HCT116 (cell line): Measurements from ENCODE around the gene ANKRD22. TPM values are rescaled to one million over a fixed set of nuclear protein-coding genes. Genes with fewer than 3 reads are reported as not detected.

Source experiments
- ATAC-seq: fragments of 200-7000 bp; cut with Tn5 transposase; 2 replicates; pipeline ENCODE4 v1.9.1; 2020; ENCODE audit warnings: mild to moderate bottlenecking, moderate library complexity
- BruUV-seq: library from RNA; stranded (reverse); fragments of 400-500 nt; replicated peaks from 2 replicates; lab custom pipeline; 2021; lab: Mats Ljungman, UMichigan
- CTCF ChIA-PET: fragments of 300-600 bp; sonication (Branson Sonifier 250); formaldehyde crosslinking; loops from one replicate; lab custom pipeline; 2021; ENCODE audit warnings: antibody characterized with exemption; lab: Charles Lee
- POLR2A ChIA-PET: fragments of 300-600, 350-600 bp; sonication (Branson Sonifier 250); formaldehyde crosslinking; loops from one replicate; lab custom pipeline; 2021; ENCODE audit warnings: antibody characterized with exemption; lab: Charles Lee
- RAD21 ChIA-PET, 2 experiments: fragments of 300-600 bp; sonication (Branson Sonifier 250); formaldehyde crosslinking; loops; one replicate each; lab custom pipeline; 2023; ENCODE audit warnings: low total read pairs in 2 of 2; ENCODE audit not compliant: uncharacterized antibody in 2 of 2, unreplicated experiment in 2 of 2, low non-redundant PET in 1 of 2; lab: Charles Lee
- DNase-seq: peaks from one replicate; pipeline ENCODE4 v3.0.0-alpha.2; 2010; ENCODE audit warnings: low read depth, low spot score
- H2AFZ ChIP-seq: fragments of 200-600 bp; shearing (Covaris generic), sonication (generic); 2 replicates; pipeline ENCODE4 v1.6.1; 2017; ENCODE audit warnings: low read depth, mixed run types, mixed read lengths, antibody characterized with exemption, low read length; ENCODE audit not compliant: poor library complexity, severe bottlenecking
- H3K27ac ChIP-seq: 2 replicates; pipeline ENCODE4 v1.5.1; 2012; ENCODE audit warnings: low read depth, low read length
- H3K27me3 ChIP-seq: fragments of 200-600 bp; sonication (generic); 2 replicates; pipeline ENCODE4 v1.6.1; 2016; ENCODE audit warnings: mixed run types, low read length, mixed read lengths; ENCODE audit not compliant: insufficient read depth
- H3K36me3 ChIP-seq, 2 experiments: fragments of 200-500 bp in 1 of 2; fragments of 200-600 bp in 1 of 2; sonication (Bioruptor generic) in 1 of 2; sonication (generic) in 1 of 2; 2 replicates each; pipeline versions ENCODE4 v1.5.1 to v1.6.1; 2014 to 2016; ENCODE audit warnings: low read length in 2 of 2, inconsistent platforms in 1 of 2, mixed read lengths in 1 of 2, mixed run types in 1 of 2; ENCODE audit not compliant: insufficient read depth in 2 of 2, control insufficient read depth in 1 of 2
- H3K4me1 ChIP-seq, 2 experiments: fragments of 200-600 bp in 1 of 2; sonication (generic) in 1 of 2; 2 replicates each; pipeline versions ENCODE4 v1.5.1 to v1.6.1; 2012 to 2017; ENCODE audit warnings: low read length in 2 of 2, inconsistent platforms in 1 of 2, mild to moderate bottlenecking in 1 of 2, mixed read lengths in 1 of 2, mixed run types in 1 of 2, moderate library complexity in 1 of 2; ENCODE audit not compliant: insufficient read depth in 2 of 2, control insufficient read depth in 1 of 2
- H3K4me2 ChIP-seq: fragments of 200-600 bp; sonication (generic); 2 replicates; pipeline ENCODE4 v1.6.1; 2017; ENCODE audit warnings: mixed run types, low read length, mixed read lengths
- H3K4me3 ChIP-seq, 2 experiments: fragments of 200-600 bp in 1 of 2; sonication (generic) in 1 of 2; replicated peaks in 1 of 2; 2 replicates each; pipeline ENCODE4 v1.5.1; 2011 to 2016; ENCODE audit warnings: low read length in 2 of 2, control low read depth in 1 of 2, low read depth in 1 of 2, mild to moderate bottlenecking in 1 of 2, mixed read lengths in 1 of 2, mixed run types in 1 of 2
- H3K79me2 ChIP-seq: fragments of 200-600 bp; sonication (generic); 2 replicates; pipeline ENCODE4 v1.6.1; 2017; ENCODE audit warnings: mild to moderate bottlenecking, mixed run types, low read length, moderate library complexity, mixed read lengths; ENCODE audit not compliant: insufficient read depth
- H3K9ac ChIP-seq: fragments of 200-600 bp; sonication (generic); 2 replicates; pipeline ENCODE4 v1.6.1; 2016; ENCODE audit warnings: low read length, mixed read lengths
- H3K9me2 ChIP-seq: fragments of 200-600 bp; sonication (generic), shearing (Covaris generic); 2 replicates; pipeline ENCODE4 v1.6.1; 2017; ENCODE audit warnings: mixed run types, mild to moderate bottlenecking, moderate library complexity; ENCODE audit not compliant: insufficient read depth
- H3K9me3 ChIP-seq, 2 experiments: fragments of 200-500 bp in 1 of 2; fragments of 200-600 bp in 1 of 2; sonication (Bioruptor generic) in 1 of 2; sonication (generic) in 1 of 2; 2 replicates each; pipeline ENCODE4 v1.6.1; 2014 to 2017; ENCODE audit warnings: low read length in 2 of 2, mixed read lengths in 2 of 2, inconsistent platforms in 1 of 2, low read depth in 1 of 2, mild to moderate bottlenecking in 1 of 2, mixed run types in 1 of 2, moderate library complexity in 1 of 2; ENCODE audit not compliant: control insufficient read depth in 1 of 2, insufficient read depth in 1 of 2
- H4K20me1 ChIP-seq: fragments of 200-600 bp; sonication (generic), shearing (Covaris generic); 2 replicates; pipeline ENCODE4 v1.6.1; 2017; ENCODE audit warnings: mixed run types, mild to moderate bottlenecking, moderate library complexity; ENCODE audit not compliant: insufficient read depth
- ATF3 ChIP-seq: IDR thresholded peaks from 2 replicates; pipeline ENCODE4 v1.6.1; 2012
- CEBPB ChIP-seq: IDR thresholded peaks from 2 replicates; pipeline ENCODE4 v1.6.1; 2012; ENCODE audit warnings: low read depth
- EGR1 ChIP-seq: IDR thresholded peaks from 2 replicates; pipeline ENCODE4 v1.6.1; 2012; ENCODE audit warnings: low read depth
- ELF1 ChIP-seq: IDR thresholded peaks from 2 replicates; pipeline ENCODE4 v1.6.1; 2012; ENCODE audit warnings: low read depth, borderline replicate concordance
- EZH2 ChIP-seq: fragments of 200-600 bp; sonication (generic); IDR thresholded peaks from 2 replicates; pipeline ENCODE4 v1.6.1; 2017; ENCODE audit warnings: antibody characterized with exemption, mixed run types
- FOSL1 ChIP-seq: IDR thresholded peaks from 2 replicates; pipeline ENCODE4 v1.6.1; 2012; ENCODE audit warnings: low read depth
- JUND ChIP-seq: IDR thresholded peaks from 2 replicates; pipeline ENCODE4 v1.6.1; 2012
- POLR2A ChIP-seq: IDR thresholded peaks from 2 replicates; pipeline ENCODE4 v1.7.0; 2011; ENCODE audit warnings: borderline replicate concordance; ENCODE audit not compliant: insufficient read depth, insufficient read length; ENCODE audit errors: extremely low read depth
- POLR2AphosphoS5 ChIP-seq: IDR thresholded peaks from 2 replicates; pipeline ENCODE4 v1.6.1; 2011; ENCODE audit warnings: mild to moderate bottlenecking, low read depth, low read length, moderate library complexity
- RAD21 ChIP-seq: IDR thresholded peaks from 2 replicates; pipeline ENCODE4 v1.6.1; 2012; ENCODE audit warnings: low read depth, mild to moderate bottlenecking
- SIN3A ChIP-seq: IDR thresholded peaks from 2 replicates; pipeline ENCODE4 v1.6.1; 2012; ENCODE audit warnings: low read depth
- SP1 ChIP-seq: IDR thresholded peaks from 2 replicates; pipeline ENCODE4 v1.6.1; 2012; ENCODE audit warnings: low read depth
- YY1 ChIP-seq: IDR thresholded peaks from 2 replicates; pipeline ENCODE4 v1.6.1; 2011; ENCODE audit warnings: low read length, low read depth, moderate library complexity, mild to moderate bottlenecking; ENCODE audit not compliant: insufficient replicate concordance; ENCODE audit errors: extremely low read depth
- ZFX ChIP-seq: fragments of 450-650 bp; IDR thresholded peaks from 2 replicates; pipeline ENCODE4 v1.6.1; 2017
- intact Hi-C: fragments of 100-400 bp; cut with micrococcal nuclease; formaldehyde crosslinking; loops from 2 replicates; pipeline ENCODE4 v1.10.0; 2022
- total RNA-seq: library from RNA; stranded (reverse); gene quantifications from one replicate; pipeline ENCODE4 v1.2.1, GENCODE V29; 2021; ENCODE audit not compliant: unreplicated experiment
- TF ChIP-seq, protein P1 (sequence below): IDR thresholded peaks from 2 replicates; pipeline ENCODE4 v1.6.1; 2011; ENCODE audit warnings: mild to moderate bottlenecking, low read length, moderate library complexity; ENCODE audit not compliant: insufficient replicate concordance; ENCODE audit errors: extremely low read depth
- TF ChIP-seq, protein P2 (sequence below), 3 experiments: fragments of 200-600 bp in 1 of 3; sonication (generic) in 1 of 3; IDR thresholded peaks in 2 of 3; conservative IDR thresholded peaks in 1 of 3; 2 replicates each; pipeline ENCODE4 v1.5.1; 2012 to 2017; ENCODE audit warnings: low read depth in 2 of 3, low read length in 2 of 3, antibody characterized with exemption in 1 of 3, borderline replicate concordance in 1 of 3, control low read depth in 1 of 3, mild to moderate bottlenecking in 1 of 3, mixed read lengths in 1 of 3, mixed run types in 1 of 3, moderate library complexity in 1 of 3; ENCODE audit not compliant: insufficient read depth in 1 of 3

ANKRD22 gene
- total RNA-seq, 1 experiment from 2014 or later = 2.3 TPM

DNA sequence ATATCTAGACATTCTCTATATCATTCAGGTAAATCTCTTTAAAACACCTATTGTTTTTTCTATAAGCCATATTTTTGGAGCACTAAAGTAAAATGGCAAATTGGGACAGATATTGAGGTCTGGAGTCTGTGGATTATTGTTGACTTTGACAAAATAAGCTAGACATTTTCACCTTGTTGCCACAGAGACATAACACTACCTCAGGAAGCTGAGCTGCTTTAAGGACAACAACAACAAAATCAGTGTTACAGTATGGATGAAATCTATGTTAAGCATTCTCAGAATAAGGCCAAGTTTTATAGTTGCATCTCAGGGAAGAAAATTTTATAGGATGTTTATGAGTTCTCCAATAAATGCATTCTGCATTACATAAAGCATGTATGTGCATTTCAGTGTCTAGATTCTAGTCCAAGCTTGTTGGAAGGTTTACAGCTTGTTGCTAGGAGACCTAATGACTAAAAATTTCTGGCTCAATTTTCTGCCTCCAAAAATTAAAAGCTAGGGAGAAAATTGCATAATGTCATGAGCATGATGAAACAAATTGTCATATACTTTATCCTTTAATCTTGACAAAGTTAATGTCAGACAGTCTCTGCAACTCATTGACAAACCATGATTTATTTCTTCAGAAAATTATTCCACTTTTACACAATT is 30.8 kb downstream of the ANKRD22 start:
- H3K27ac ChIP-seq = no peak overlapping the region
- H3K9ac ChIP-seq = no peak overlapping the region
- no peaks in the 10 kb centered on the region for H3K27me3 ChIP-seq
- no peaks in the 10 kb centered on the region for H3K9me2 ChIP-seq
- intact Hi-C loops = no loop called here
- no peaks in the 10 kb centered on the region for H4K20me1 ChIP-seq
- DNase-seq (no peak), ATAC-seq (no peak)
- no peaks in the 10 kb centered on the region for H3K9me3 ChIP-seq
- H3K4me1 ChIP-seq = no peaks in the 10 kb centered on the region
- ChIA-PET POLR2A (no interaction called here), CTCF (interaction anchor here (0.6 to 1.8 kb wide), 5 partner anchors 10 to 256 kb away, joined by 3 to 7 read pairs (median 3); no protein-coding TSS in a partner anchor), RAD21 (no interaction called here)
- no peak overlapping the region for H3K4me3 ChIP-seq
- TF ChIP-seq JUND = no peak
- no peak for TF ChIP-seq POLR2A
- TF ChIP-seq YY1 = no peak
- no peak for TF ChIP-seq ATF3
- TF ChIP-seq EGR1 = no peak
- no peak for TF ChIP-seq ELF1
- TF ChIP-seq CEBPB = no peak
- no peak for TF ChIP-seq SP1
- TF ChIP-seq ZFX = no peak
- TF ChIP-seq, protein P1, sequence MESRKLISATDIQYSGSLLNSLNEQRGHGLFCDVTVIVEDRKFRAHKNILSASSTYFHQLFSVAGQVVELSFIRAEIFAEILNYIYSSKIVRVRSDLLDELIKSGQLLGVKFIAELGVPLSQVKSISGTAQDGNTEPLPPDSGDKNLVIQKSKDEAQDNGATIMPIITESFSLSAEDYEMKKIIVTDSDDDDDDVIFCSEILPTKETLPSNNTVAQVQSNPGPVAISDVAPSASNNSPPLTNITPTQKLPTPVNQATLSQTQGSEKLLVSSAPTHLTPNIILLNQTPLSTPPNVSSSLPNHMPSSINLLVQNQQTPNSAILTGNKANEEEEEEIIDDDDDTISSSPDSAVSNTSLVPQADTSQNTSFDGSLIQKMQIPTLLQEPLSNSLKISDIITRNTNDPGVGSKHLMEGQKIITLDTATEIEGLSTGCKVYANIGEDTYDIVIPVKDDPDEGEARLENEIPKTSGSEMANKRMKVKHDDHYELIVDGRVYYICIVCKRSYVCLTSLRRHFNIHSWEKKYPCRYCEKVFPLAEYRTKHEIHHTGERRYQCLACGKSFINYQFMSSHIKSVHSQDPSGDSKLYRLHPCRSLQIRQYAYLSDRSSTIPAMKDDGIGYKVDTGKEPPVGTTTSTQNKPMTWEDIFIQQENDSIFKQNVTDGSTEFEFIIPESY = no peak
- no peak for TF ChIP-seq FOSL1
- TF ChIP-seq RAD21 = no peak
- TF ChIP-seq, protein P2, sequence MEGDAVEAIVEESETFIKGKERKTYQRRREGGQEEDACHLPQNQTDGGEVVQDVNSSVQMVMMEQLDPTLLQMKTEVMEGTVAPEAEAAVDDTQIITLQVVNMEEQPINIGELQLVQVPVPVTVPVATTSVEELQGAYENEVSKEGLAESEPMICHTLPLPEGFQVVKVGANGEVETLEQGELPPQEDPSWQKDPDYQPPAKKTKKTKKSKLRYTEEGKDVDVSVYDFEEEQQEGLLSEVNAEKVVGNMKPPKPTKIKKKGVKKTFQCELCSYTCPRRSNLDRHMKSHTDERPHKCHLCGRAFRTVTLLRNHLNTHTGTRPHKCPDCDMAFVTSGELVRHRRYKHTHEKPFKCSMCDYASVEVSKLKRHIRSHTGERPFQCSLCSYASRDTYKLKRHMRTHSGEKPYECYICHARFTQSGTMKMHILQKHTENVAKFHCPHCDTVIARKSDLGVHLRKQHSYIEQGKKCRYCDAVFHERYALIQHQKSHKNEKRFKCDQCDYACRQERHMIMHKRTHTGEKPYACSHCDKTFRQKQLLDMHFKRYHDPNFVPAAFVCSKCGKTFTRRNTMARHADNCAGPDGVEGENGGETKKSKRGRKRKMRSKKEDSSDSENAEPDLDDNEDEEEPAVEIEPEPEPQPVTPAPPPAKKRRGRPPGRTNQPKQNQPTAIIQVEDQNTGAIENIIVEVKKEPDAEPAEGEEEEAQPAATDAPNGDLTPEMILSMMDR (IDR thresholded peaks at IDR 0.05 in 2 of 3, conservative IDR thresholded peaks at IDR 0.05 in 1 of 3; ENCODE audit: borderline replicate concordance in 1 of 3, insufficient read depth in 1 of 3, low read depth in 2 of 3, low read length in 2 of 3) = no peak
- no peak for TF ChIP-seq POLR2AphosphoS5
- TF ChIP-seq SIN3A = no peak
- TF ChIP-seq EZH2 = no peak
- H3K36me3 ChIP-seq = no peaks in the 10 kb centered on the region
- no TSS peak for BruUV-seq
- no peaks in the 10 kb centered on the region for H3K79me2 ChIP-seq
- H2AFZ ChIP-seq = no peak overlapping the region
- H3K4me2 ChIP-seq = no peak overlapping the region
